ENCODE data around the gene CGB2.

DNA sequence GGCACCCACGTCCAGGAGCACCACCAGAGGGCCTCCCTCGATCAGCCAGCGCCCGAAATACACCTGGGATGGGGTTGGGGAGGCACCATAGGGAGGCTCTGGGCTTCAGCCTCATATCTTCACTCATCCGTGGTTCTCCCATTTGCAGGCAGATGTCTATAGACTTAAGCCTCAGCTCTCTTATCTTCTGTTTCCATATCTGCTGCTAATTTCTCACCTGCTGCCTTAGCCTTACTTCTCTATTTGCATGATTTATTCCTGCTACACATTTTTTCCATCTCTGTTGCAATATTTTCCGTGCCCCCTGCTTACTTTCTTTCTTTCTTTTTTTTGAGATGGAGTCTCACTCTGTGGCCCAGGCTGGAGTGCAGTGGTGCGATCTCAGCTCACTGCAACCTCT is 44.4 kb upstream of the CGB2 start:
- TF ChIP-seq POLR2A (IDR thresholded peaks at IDR 0.05), result no peak
- TF ChIP-seq, protein P1, sequence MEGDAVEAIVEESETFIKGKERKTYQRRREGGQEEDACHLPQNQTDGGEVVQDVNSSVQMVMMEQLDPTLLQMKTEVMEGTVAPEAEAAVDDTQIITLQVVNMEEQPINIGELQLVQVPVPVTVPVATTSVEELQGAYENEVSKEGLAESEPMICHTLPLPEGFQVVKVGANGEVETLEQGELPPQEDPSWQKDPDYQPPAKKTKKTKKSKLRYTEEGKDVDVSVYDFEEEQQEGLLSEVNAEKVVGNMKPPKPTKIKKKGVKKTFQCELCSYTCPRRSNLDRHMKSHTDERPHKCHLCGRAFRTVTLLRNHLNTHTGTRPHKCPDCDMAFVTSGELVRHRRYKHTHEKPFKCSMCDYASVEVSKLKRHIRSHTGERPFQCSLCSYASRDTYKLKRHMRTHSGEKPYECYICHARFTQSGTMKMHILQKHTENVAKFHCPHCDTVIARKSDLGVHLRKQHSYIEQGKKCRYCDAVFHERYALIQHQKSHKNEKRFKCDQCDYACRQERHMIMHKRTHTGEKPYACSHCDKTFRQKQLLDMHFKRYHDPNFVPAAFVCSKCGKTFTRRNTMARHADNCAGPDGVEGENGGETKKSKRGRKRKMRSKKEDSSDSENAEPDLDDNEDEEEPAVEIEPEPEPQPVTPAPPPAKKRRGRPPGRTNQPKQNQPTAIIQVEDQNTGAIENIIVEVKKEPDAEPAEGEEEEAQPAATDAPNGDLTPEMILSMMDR (IDR thresholded peaks at IDR 0.05), result no peak
